Activated CD4-positive, CD25-positive, alpha-beta regulatory T cell treated with anti-CD3 and anti-CD28 coated beads, Interleukin-2, amount 50 U/mL, for 72 hours (primary cell): ENCODE measurements around the gene DOCK4.
A peak's percentile ranks its signal among the peaks of the same experiment; 100 is the strongest.
"Not testable (repeated sequence)": the region's sequence is repeated elsewhere in the genome, so short reads cannot be mapped to it uniquely, and the experiment has no call there.

Experiments
- DNase-seq: peaks from one replicate; pipeline ENCODE4 v3.0.0; 2021

DOCK4 gene

DNA sequence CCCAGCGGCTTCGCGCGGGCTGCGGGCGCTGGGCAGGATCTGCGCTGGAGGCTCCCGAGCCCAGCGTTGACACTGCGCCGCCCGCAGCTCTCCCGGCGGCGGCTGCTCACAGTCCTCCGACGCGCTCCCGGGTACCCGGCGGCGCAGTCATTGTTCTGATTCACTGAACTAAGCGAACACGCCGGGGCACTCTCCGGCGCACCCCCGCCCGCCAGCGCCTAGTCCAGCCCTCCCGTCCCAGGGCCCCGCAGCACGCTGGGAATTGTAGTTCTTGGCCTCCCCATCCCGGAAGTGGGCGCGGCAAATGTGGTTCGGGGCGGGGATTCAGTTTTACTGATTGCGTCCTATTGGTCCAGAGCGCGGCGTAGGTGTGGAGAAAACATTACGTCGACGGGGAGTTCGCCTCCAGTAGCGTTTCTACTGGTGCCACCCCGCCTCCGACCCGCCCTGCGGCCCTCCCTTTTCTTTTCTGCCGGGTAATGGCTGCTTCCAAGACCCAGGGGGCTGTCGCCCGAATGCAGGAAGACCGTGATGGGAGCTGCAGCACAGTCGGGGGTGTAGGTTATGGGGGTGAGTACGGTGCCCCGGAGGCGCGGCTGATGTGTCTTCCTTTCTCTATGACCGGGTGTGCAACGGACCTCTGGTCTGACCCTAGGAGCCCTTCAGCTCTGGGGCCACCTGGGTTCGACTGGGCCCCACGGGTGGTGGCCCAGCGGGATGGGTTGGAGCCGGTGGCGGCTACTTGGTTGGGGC is at the start of gene DOCK4, which contains the start of gene ZNF277:
DOCK4 (minus strand) TSS at position 162 of the 753 bp plus-strand sequence. CDS start 261 bp downstream, outside the sequence.
ZNF277 (plus strand) TSS at position 458 of the 753 bp plus-strand sequence; CDS start at position 480, 22 bp downstream.
- DNase-seq, result peak; percentile 99

DNA sequence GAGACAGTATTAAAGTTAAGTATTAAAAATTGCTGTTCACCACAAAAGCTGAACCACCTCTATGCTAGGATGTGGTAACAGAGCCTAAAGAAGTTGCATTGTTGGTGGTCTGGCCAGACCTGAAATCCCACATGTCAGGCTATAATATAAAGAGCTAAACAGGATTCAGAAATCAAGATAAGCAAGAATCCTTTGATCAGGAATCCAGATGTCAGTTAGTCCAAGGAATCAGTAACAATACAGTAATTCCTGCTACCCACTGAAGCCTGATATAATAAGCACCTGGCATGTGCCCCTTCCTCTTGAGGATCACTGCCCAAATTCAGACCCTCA is 49.2 kb upstream of the DOCK4 start:
- DNase-seq, result no peak

- DNase-seq, result no peak
These were observed 48.6 kb upstream of the DOCK4 start for GRCh38 chr7:112254709-112255387.

GRCh38 chr7:112254156-112254555 is 48.0 kb upstream of the DOCK4 start:
- DNase-seq, result no peak

- no peak for DNase-seq
These were observed 46.5 kb upstream of the DOCK4 start for GRCh38 chr7:112252691-112253090.

DNA sequence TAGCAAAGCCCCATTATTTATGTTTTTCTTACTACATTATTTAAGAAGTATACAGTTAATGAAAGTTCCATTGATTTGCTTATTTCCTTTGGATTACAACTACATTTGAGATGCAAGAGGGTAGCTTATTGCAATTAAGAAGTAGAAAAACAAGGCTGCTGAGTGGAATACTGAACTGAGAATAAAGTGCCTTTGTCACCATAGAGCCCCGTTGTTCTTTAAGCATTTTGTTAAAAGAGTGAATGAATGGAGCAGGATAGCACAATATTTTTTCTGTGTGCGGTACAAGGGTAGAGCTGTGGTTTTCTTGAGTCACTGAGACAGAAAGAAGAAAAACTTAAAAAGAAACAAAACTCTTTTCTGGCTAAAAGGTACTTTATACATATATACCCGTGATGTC is 45.9 kb upstream of the DOCK4 start:
- DNase-seq, result no peak

- DNase-seq, result not testable (repeated sequence)
These were observed 43.8 kb upstream of the DOCK4 start for GRCh38 chr7:112249967-112250366.

- no peak for DNase-seq
These were observed 42.4 kb upstream of the DOCK4 start for GRCh38 chr7:112248598-112248997.

GRCh38 chr7:112238852-112239610 is 32.8 kb upstream of the DOCK4 start:
- no peak for DNase-seq

DNA sequence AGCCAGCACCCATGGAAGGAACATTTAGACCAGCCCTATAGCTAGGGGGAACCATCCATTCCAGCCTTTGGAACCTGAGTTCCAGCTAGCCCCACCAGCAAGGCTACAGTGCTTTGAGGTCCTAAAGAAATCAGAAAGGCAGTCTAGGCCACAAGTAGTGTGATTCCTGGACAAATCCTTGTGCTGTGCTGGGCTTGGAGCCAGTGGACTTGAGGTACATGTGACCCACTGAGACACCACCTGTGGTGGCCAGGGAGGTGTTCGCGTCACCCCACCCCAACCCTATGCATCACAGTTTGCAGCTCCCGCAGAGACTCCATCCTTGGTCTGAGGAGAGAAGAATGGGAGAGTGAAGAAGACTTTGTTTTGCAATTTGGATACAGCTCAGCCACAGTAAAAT is 32.1 kb upstream of the DOCK4 start:
- no peak for DNase-seq

GRCh38 chr7:112236597-112236996 is 30.4 kb upstream of the DOCK4 start:
- DNase-seq, result no peak

DNA sequence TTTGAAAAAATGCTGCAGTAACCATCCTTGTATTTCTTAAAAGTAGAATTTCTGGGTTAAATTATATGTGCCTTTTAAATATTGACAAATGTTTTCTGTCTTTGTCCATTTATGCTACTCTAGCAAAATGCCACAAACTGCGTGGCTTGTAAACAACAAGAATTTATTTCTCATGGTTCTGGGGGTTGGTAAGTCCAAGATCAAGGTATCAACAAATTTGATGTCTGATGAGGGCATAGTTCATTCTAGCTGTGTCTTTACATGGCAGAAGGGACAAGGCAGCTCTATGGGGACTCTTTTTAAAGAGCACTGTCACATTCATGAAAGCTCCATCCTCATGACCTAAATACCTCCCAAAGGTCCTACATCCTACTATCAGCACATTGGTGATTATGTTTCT is 27.9 kb upstream of the DOCK4 start:
- DNase-seq, result no peak

- no peak for DNase-seq
These were observed 27.0 kb upstream of the DOCK4 start for GRCh38 chr7:112233048-112233697.

- DNase-seq, result no peak
These were observed 26.2 kb upstream of the DOCK4 start for GRCh38 chr7:112232212-112232978.

- DNase-seq, result no peak
These were observed 22.4 kb upstream of the DOCK4 start for GRCh38 chr7:112228632-112229031.

- no peak for DNase-seq
These were observed 20.6 kb upstream of the DOCK4 start for GRCh38 chr7:112226701-112227276.

GRCh38 chr7:112225006-112225405 is 18.8 kb upstream of the DOCK4 start:
- DNase-seq, result no peak

GRCh38 chr7:112224186-112224585 is 18.0 kb upstream of the DOCK4 start:
- DNase-seq, result no peak

DNA sequence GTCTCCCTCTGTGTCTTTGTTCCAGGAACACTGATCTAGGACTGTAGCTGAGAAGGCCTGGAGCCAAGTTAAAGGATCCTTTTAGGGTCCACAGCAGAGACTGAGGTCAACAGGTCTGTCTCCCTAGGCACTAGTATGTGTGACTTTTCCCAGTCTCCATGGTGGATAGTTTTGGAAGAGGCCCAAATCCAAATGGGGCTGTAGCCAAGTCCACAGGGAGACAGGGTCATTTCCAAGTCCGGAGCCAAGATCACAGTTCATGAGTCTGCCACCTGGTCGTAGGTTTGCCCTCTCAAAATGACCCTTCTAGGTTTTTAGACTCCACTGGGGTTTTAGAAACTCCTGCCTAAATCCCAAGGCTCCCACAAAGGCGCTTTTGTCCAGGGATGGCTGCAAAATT is 17.1 kb upstream of the DOCK4 start:
- no peak for DNase-seq

GRCh38 chr7:112220877-112221434 is 14.8 kb upstream of the DOCK4 start:
- DNase-seq, result no peak

- DNase-seq, result no peak
These were observed 9.6 kb upstream of the DOCK4 start for GRCh38 chr7:112215787-112216186.

- no peak for DNase-seq
These were observed 8.7 kb upstream of the DOCK4 start for GRCh38 chr7:112214883-112215282.
